Anterior cingulate cortex (tissue), 58 donors: ENCODE results near the gene ANKRD44.
A peak's percentile ranks its signal among the peaks of the same experiment; 100 is the strongest.
"Not testable (repeated sequence)": the region's sequence is repeated elsewhere in the genome, so short reads cannot be mapped to it uniquely, and the experiment has no call there.

Experiments
- DNase-seq, 58 donors: peaks; one replicate each; lab custom pipeline; 2025; lab: John Stamatoyannopoulos, UW

ANKRD44 gene

GRCh38 chr2:197294260-197294659 lies 16.3 kb downstream of the ANKRD44 start:
- DNase-seq = no peak

GRCh38 chr2:197293252-197294007 lies 17.1 kb downstream of the ANKRD44 start:
- DNase-seq = peak in 1 of 58 donors; percentile 17

GRCh38 chr2:197292619-197293018 lies 18.0 kb downstream of the ANKRD44 start:
- DNase-seq = no peak

DNA sequence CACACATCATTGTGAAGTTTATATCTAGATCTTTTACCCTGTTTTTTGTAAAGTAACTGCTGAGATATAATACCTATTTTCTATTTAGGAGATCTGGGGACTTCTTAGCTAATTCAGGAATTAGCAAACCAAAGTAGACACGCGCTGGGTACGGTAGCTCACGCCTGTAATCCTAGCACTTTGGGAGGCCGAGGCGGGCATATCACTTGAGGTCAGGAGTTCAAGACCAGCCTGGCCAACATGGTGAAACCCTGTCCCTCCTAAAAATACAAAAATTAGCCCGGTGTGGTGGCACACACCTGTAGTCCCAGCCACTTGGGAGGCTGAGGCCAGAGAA lies 23.0 kb downstream of the ANKRD44 start:
- DNase-seq = not testable (repeated sequence)

DNA sequence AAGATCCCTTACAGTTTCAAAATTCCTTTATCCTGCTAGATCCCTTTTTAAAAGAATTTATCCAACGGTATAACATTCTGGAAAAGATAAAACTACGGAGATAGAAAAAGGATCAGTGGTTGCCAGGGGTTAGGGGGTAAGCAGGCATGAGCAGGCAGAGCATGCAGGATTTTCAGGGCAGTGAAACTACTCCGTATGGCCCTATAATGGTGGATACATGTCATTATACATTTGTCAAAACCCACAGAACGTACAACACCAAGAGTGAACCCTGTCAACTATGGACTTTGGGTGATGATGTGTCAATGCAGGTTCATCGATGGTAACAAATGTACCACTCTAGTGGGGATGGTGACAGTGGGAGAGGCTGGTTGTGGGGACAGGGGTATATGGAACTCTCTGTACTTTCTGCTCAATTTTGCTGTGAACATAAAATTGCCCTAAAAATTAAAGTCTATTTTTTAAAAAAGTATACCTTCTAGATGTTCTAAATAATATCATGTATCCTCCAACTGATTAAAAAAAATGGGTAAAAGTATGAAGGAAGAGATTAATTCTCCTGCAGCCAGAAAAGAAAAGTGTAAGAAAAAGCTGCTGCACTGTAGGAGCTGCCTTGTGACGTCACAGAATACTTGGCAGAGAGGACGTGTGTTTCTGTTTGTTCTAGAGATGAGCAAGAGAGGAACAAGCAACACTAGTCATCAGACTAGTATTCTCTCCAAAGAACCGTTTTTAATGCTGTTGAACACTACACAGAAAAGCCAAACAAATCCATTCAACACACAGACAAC lies 23.6 kb downstream of the ANKRD44 start:
- peak in 17 of 58 donors; percentile 10 to 81 (median 29) for DNase-seq

GRCh38 chr2:197285361-197285760 lies 25.2 kb downstream of the ANKRD44 start:
- DNase-seq = no peak

GRCh38 chr2:197284956-197285355 lies 25.6 kb downstream of the ANKRD44 start:
- DNase-seq = no peak

- no peak for DNase-seq
These were observed 29.2 kb downstream of the ANKRD44 start for GRCh38 chr2:197281421-197281820.

GRCh38 chr2:197280015-197280702 lies 30.4 kb downstream of the ANKRD44 start:
- no peak for DNase-seq

DNA sequence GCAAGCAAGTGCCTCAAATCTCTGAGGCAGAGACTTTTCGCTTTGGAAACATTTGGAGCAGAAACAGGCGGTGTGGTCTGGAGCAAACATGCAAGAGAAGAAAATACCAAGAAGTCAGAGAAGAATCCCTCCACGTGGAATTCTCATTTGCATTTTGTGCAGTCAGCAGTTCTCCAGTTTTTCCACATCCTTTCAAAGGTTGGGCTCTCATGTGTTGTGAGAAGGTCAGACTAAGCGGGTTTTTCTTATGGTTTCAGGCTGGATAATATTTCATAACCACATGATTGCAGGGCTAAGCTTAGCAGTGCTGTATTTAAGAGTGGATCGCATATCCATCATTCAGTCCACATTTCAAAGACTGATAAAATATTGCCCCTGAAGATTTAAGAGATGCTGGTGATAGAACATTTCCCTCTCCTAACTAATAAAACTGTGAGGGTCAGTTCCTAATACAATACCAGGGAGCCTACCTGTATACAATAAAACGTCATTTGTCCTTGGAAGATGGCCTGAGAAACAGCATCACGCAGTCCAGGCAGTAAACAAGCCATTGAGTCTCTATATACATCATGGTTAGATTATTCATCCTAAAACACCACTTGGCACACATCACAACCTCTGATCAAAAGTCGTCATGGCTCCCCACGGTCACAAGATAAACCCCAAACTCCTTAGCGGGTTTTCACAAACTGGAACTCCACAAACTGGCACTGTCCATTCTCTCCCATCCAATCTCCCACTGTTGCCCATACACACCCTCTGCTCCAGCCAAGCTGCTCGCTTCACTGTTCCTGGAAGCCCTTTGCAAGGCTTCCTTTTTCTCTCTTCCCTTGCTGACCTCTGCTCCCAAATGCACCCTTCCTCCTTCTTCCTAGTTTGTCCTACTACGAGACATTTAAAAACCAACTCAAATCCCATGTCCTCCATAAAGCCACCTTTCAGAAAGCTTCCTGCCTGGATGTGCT lies 31.5 kb downstream of the ANKRD44 start:
- DNase-seq = no peak

GRCh38 chr2:197277794-197278193 lies 32.8 kb downstream of the ANKRD44 start:
- DNase-seq = no peak

DNA sequence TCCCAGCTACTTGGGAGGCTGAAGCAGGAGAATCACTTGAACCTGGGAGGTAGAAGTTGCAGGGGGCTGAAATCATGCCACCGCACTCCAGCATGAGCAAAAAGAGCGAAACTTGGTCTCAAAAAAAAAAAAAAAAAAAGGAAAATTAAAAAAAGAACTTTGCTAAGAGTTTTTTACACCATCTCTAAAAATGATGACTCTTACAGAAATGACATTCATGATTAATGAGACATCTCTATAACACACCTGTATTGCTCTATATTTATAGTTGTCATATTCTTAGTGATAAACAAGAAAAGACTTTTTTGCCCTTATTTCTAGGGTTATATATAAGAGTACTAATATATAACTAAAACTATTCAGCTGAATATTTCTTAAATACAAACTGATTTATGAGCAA lies 34.4 kb downstream of the ANKRD44 start:
- DNase-seq = no peak

GRCh38 chr2:197274937-197275336 lies 35.6 kb downstream of the ANKRD44 start:
- no peak for DNase-seq

DNA sequence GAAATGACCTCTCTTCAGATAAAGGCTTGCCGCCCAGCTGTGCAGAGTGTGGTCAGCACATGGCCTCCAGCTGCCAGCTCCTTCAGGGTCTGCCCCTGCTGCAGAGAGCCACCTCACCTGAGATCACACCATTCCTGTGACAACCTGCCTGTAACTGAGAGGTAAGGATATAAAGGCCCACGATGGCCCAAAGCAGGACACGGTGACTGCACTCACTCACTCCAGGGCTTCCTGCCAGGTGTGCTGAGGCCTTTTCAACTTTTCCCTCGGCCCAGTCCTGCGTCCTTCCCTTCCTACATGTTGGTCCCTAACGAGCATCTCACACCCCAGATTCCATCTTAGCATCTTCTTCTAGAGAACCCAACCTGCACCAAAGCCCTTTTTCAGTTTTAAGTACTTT lies 36.2 kb downstream of the ANKRD44 start:
- DNase-seq = no peak

DNA sequence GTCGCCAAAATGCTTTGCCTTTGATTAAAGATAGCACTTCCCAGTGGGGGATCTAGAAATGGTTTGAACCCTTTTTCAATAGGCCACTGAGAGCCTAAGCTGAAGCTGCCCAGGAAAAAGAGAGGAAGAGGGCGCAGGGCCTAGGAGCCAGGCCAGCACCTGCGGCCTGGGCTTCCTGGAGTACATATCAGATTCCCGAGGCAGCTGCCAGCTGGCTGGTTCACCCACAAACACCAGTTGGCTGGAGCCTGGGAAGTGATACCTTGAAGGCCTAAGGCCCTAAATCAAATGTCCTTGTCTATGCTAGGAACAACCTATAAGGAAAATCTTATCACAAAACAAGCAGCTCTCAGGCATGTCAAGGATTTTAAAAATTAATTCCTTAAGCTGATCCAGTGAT lies 37.1 kb downstream of the ANKRD44 start:
- DNase-seq = no peak

- DNase-seq = no peak
These were observed 40.0 kb downstream of the ANKRD44 start for GRCh38 chr2:197270601-197271000.

DNA sequence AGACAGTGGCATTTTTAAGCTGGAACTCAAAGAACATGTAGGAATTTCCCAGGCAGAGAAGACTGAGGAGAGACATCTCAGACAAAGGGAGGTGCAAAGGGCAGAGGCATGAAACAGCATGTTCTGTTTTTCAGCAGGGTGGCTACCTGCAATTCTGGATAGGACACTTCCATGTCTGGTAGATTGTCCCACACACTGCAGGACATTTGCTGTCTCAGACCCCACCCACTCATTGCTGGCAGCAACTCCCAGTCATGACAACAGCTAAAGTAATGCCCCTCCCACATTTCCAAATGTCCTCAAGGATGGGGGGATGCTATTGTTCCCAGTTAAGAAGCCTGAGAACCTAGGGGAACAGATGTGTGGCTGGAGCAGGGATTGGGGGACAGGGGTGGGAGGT lies 40.8 kb downstream of the ANKRD44 start:
- DNase-seq = no peak

GRCh38 chr2:197268786-197269584 lies 41.6 kb downstream of the ANKRD44 start:
- DNase-seq = peak in 10 of 58 donors; percentile 10 to 67 (median 28)

DNA sequence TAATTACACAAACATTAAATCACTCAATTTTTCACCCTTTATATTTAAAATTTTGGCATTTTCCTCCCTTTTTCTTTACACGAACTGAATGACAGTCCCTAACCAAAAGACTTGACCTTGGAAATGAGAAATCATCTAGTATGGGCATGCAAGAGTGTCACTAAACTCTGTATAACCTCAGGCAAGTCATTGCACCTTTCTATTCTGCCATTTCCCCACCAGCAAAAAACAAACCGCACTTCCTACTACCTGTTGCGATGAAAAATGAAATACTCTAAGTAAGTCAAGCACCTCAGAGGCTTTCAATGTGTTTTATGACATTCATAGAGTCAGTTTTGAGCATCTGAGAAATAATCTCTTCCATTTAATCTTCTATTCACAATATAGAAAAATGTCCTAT lies 44.1 kb downstream of the ANKRD44 start:
- no peak for DNase-seq
